Activated naive CD8-positive, alpha-beta T cell treated with anti-CD3 and anti-CD28 coated beads for 36 hours (primary cell): ENCODE data around the gene PNMA8B. TPM values are rescaled to one million over a fixed set of nuclear protein-coding genes. Genes with fewer than 3 reads are reported as not detected.
A peak's percentile ranks its signal among the peaks of the same experiment; 100 is the strongest.
"Not testable (repeated sequence)": the region's sequence is repeated elsewhere in the genome, so short reads cannot be mapped to it uniquely, and the experiment has no call there.

Source experiments
- DNase-seq: peaks from one replicate; pipeline ENCODE4 v3.0.0; 2021
- H3K27ac Mint-ChIP-seq: one replicate; pipeline ENCODE4 v1.8.0; 2022; ENCODE audit warnings: mild to moderate bottlenecking, moderate library complexity, mixed read lengths
- H3K27me3 Mint-ChIP-seq: one replicate; pipeline ENCODE4 v1.8.0; 2022; ENCODE audit warnings: mild to moderate bottlenecking, mixed read lengths
- H3K36me3 Mint-ChIP-seq: one replicate; pipeline ENCODE4 v1.8.0; 2021; ENCODE audit warnings: mild to moderate bottlenecking, mixed read lengths
- H3K4me1 Mint-ChIP-seq: one replicate; pipeline ENCODE4 v1.8.0; 2021; ENCODE audit warnings: mixed read lengths
- H3K4me3 Mint-ChIP-seq: one replicate; pipeline ENCODE4 v1.8.0; 2022; ENCODE audit warnings: mild to moderate bottlenecking, moderate library complexity, mixed read lengths
- H3K9me3 Mint-ChIP-seq: one replicate; pipeline ENCODE4 v1.8.0; 2022; ENCODE audit warnings: mixed read lengths
- total RNA-seq, 2 experiments: library from RNA; stranded (reverse); gene quantifications; one replicate each; pipeline ENCODE4 v1.2.3, GENCODE V29; 2021

The PNMA8B gene, protein sequence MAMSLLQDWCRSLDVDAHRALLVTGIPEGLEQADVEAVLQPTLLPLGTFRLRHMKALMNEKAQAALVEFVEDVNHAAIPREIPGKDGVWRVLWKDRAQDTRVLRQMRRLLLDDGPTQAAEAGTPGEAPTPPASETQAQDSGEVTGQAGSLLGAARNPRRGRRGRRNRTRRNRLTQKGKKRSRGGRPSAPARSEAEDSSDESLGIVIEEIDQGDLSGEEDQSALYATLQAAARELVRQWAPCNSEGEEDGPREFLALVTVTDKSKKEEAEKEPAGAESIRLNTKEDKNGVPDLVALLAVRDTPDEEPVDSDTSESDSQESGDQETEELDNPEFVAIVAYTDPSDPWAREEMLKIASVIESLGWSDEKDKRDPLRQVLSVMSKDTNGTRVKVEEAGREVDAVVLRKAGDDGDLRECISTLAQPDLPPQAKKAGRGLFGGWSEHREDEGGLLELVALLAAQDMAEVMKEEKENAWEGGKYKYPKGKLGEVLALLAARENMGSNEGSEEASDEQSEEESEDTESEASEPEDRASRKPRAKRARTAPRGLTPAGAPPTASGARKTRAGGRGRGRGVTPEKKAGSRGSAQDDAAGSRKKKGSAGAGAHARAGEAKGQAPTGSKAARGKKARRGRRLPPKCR
- under 1 TPM; 0.21 to 0.26 TPM for total RNA-seq

DNA sequence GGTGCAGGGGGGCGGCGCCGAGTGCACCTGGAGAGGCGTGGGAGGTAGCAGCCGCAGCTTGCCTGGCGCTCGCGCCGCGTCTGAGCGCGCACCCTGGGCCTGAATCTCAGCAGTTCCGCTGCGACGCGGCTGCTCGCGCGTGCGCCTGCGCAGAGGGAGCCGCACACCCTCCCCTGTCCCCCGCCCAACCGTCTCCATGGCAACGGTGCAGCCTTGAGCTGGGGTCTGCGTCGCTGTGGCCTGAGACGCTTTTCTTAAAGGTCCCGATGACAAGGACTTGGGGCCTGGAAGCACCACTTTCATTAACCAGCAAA is at the start of gene PNMA8B:
TSS of gene PNMA8B (minus strand) at position 82 of the 314 bp plus-strand sequence. CDS start 402 bp downstream, outside the sequence.
- H3K27ac Mint-ChIP-seq: peak within 1 kb of the TSS; percentile 7
- H3K4me3 Mint-ChIP-seq: peak within 1 kb of the TSS; percentile 66
- H3K9me3 Mint-ChIP-seq: no peaks in the 10 kb centered on the region
- H3K4me1 Mint-ChIP-seq: peaks cover 10% of the 10 kb centered on the region
- DNase-seq: peak; percentile 61
- no peaks in the 10 kb centered on the region for H3K36me3 Mint-ChIP-seq
- H3K27me3 Mint-ChIP-seq: peaks cover 58% of the 10 kb centered on the region

DNA sequence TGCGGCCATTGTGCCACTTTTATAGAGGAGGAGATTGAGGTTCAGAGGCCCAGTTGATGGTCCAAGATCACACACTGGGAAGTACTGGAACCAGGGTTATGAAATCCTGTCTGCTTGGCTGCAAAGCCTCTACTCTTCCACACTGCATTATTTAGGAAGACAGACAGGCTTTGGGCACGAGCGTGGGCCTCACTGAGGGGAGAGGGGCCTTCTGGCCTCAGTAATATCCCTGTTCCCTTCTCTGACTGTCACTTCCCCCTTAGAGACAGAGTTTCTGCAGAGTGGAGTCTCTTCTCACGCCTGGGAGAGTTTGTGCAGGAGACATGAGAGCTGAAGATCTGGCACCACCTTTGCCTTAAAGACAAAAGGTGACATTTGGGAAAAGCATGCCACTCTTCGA is 49.0 kb upstream of the PNMA8B start:
- Mint-ChIP-seq H3K4me1 (peaks cover 4% of the 10 kb centered on the region), H3K27ac (no peak overlapping the region), H3K36me3 (peaks cover 3% of the 10 kb centered on the region), H3K9me3 (no peaks in the 10 kb centered on the region), H3K27me3 (no peaks in the 10 kb centered on the region), H3K4me3 (no peak overlapping the region)
- no peak for DNase-seq

DNA sequence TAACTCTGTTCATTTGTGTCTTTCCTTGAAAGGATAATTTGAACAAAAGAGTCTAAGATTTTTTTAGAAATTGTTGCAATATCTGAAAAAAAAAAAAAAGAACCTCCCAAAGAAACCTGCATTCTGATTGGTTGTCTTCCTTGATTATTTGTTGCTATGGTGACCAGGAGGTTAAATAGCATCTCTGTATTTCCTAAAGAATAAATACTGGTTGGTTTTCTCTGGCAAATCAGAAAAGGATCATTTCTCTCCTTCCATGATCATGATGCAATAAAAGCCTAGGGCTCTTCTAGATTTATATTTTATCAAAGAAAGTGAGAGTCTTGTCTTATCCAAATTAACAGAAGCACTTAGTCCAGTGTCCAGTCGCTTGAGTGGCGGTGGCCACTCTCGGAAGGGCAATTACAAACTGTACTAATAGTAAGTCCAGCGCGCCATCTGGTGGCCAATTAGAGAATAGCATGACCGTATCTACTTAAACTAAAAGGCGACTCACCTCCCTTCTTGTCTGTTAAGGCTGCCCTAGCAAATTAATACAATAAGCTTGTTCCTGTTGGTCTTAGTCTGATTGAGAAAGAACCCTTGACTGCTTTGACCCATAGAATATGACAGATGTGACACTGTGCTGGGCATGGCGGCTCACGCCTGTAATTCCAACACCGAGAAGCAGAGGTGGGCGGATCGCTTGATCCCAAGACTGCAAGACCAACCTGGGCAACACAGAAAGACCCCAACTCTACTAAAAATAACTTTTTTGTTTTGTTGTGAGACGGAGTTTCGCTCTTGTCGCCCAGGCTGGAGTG is 47.0 kb upstream of the PNMA8B start:
- H3K27ac Mint-ChIP-seq: no peak overlapping the region
- peaks cover 3% of the 10 kb centered on the region for H3K36me3 Mint-ChIP-seq
- H3K4me3 Mint-ChIP-seq: no peak overlapping the region
- peaks cover 9% of the 10 kb centered on the region for H3K4me1 Mint-ChIP-seq
- no peaks in the 10 kb centered on the region for H3K27me3 Mint-ChIP-seq
- peak; percentile 66 for DNase-seq
- H3K9me3 Mint-ChIP-seq: no peaks in the 10 kb centered on the region

DNA sequence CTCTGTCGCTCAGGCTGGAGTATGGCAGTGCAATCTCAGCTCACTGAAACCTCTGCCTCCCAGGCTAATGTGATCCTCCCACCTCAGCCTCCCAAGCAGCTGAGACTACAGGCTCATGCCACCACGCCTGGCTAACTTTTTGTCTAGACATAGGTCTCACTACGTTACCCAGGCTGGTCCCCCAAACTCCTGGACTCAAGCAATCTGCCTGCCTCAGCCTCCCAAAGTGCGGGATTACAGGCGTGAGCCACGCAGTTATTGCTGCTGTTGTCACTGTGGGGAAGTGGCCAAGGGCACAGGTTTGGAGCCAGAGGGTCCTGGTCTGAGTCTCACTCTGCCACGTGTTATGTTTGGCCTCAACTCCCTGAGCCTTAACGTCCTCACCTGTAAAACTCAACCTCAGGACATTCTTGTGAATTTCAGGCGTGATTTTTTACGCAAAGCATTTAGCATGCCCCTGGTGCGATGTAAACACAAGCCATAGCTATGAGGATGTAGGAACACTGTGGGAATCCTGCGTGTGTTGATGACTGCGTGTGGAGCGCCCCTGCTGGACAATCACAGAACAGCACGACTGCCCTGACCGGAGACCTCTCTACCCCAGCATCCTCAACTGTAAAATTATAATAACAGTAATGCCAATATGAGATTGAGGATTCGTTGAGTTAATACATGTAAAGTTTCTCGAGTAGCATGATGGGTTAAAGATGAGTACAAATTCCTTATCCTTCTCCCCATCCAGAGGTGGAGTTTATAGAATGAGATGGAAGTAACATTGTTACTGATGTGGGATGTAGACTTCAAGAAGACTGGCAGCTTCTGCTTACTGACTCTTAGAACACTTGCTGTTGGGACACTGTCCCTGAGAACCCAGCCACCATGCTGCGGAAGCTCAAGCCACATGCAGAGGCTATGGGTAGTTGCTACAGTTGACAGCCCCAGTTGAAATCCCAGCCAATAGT is 41.8 kb upstream of the PNMA8B start:
- H3K27me3 Mint-ChIP-seq: no peaks in the 10 kb centered on the region
- H3K27ac Mint-ChIP-seq: no peak overlapping the region
- H3K9me3 Mint-ChIP-seq: no peaks in the 10 kb centered on the region
- peaks cover 8% of the 10 kb centered on the region for H3K4me1 Mint-ChIP-seq
- peak; percentile 49 for DNase-seq
- H3K4me3 Mint-ChIP-seq: no peak overlapping the region
- H3K36me3 Mint-ChIP-seq: no peaks in the 10 kb centered on the region

DNA sequence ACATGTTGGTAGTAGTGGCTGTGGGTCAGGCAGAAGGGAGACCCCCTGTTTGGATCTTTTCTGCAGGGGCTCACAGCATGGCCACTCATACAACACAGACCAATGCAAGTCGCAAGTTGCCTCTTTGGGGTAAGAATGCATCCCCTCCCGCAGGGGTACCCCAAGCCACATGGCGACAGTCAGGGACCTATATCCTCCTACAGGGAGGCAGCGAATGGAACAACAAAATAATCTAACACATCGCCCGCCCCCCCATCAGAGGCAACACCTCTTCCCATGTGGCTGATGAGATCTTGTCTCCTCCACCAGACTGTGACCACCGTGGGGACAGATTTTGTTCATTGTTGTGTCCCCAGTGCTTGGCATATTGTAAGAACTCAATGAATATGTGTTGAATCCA is 40.7 kb upstream of the PNMA8B start:
- H3K4me1 Mint-ChIP-seq: peaks cover 8% of the 10 kb centered on the region
- H3K27ac Mint-ChIP-seq: no peak overlapping the region
- DNase-seq: no peak
- H3K9me3 Mint-ChIP-seq: no peaks in the 10 kb centered on the region
- H3K36me3 Mint-ChIP-seq: no peaks in the 10 kb centered on the region
- no peaks in the 10 kb centered on the region for H3K27me3 Mint-ChIP-seq
- no peak overlapping the region for H3K4me3 Mint-ChIP-seq

DNA sequence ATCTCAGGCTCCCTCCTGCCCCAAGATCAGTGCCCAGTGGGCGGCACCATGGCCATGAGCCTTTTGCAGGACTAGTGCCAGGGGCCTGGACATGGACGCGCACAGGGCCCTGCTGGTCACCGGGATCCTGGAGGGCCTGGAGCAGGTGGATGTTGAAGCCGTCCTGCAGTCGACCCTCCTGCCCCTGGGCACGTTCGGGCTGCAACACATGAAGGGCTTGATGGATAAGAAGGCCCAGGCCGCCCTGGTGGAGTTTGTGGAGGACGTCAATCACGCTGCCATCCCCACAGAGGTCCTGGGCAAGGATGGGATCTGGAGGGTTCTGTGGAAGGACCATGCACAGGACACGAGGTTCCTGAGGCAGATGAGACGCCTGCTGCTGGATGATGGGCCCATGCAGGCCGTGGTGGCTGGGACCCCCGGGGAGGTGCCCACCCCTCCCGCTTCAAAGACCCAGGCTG is 38.0 kb upstream of the PNMA8B start:
- H3K27me3 Mint-ChIP-seq: no peaks in the 10 kb centered on the region
- no peaks in the 10 kb centered on the region for H3K9me3 Mint-ChIP-seq
- peaks cover 20% of the 10 kb centered on the region for H3K4me1 Mint-ChIP-seq
- DNase-seq: no peak
- H3K36me3 Mint-ChIP-seq: no peaks in the 10 kb centered on the region
- H3K27ac Mint-ChIP-seq: no peak overlapping the region
- H3K4me3 Mint-ChIP-seq: no peak overlapping the region

DNA sequence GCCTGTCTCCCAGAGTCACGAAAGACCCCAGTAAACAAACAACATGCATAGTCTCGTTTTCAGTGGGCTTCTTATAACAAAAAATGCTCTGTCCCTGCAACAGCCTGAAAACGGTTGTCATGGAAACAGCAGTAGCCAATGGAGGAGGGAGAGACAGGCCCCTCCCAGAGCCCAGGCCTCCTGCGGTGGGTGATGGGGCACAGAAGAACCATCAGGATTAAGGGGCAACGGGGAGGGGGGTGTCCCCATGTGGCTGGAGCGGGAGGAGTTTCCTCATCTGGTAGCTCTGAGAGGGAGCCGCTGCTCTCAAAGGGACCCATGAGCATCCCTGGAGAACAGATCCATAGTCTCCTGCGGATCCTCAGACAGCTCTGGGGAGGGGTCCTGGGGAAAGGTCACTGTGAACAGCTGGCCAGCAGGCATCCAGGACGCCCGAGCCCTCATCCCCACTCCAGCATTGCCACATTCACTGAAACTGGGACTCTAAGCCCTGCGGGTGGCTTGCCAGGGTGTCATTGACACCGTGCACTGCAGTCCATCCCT is 37.5 kb upstream of the PNMA8B start:
- H3K4me1 Mint-ChIP-seq: peaks cover 19% of the 10 kb centered on the region
- no peak for DNase-seq
- H3K36me3 Mint-ChIP-seq: no peaks in the 10 kb centered on the region
- H3K27ac Mint-ChIP-seq: no peak overlapping the region
- no peaks in the 10 kb centered on the region for H3K27me3 Mint-ChIP-seq
- no peak overlapping the region for H3K4me3 Mint-ChIP-seq
- H3K9me3 Mint-ChIP-seq: no peaks in the 10 kb centered on the region

DNA sequence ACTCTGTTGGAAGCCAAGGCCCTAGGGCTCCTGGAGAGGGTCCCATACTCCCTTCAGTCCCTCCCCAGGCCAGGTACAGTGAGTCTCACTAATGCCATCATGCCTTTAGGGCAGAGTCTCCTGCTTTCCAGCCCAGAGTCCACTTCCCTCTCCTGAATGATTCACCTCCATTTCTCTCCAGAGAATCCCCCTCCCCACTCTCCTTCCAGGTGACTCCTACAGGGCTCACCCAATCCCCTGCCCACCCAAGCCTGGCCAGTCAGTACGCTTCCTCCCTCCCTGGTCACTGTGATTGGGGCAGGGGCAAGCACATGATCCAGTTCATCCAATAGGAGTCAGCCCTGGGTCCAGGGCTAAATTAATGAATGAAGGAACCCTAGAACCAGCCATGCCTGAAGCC is 35.0 kb upstream of the PNMA8B start:
- H3K27me3 Mint-ChIP-seq: no peaks in the 10 kb centered on the region
- peaks cover 7% of the 10 kb centered on the region for H3K36me3 Mint-ChIP-seq
- H3K4me1 Mint-ChIP-seq: peaks cover 22% of the 10 kb centered on the region
- H3K9me3 Mint-ChIP-seq: peaks cover 9% of the 10 kb centered on the region
- no peak overlapping the region for H3K4me3 Mint-ChIP-seq
- H3K27ac Mint-ChIP-seq: no peak overlapping the region
- no peak for DNase-seq

DNA sequence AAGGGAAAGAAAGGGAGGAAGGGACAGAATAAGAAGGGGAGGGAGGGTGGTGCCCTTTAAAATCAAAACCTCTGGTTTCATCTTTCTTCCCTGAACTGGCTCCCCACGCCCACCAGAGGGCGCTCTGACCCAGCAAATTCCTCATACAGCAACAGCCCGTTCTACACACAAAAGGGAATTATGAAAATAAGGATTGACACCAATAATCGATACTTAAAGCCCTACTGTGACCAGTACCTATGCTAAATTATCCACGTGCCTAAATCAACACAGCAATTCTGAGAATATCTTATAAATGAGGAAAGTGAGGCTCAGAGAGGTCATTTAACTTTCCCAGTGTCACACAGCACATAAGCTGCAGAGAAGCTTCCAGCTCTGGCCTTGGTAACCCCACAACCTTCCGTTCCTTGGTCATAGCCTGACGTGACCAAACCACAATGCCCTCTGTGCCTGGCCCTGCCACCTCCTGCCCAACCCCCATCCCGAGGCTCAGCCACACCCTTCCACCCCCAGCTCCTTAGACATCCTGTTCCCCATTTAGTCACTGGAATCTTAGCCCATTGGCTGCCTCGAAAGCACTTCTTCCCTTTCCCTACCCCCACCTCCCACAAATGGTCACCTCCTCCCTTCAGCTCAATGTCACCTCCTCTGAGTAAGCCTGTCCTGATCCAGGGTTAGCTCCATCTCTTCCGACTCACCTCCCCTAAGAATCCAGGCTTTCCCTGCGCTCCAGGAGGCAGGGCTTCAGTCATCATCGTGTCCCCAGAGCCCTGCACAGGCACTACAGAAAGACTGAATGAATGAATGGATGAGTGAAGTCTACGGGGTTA is 34.2 kb upstream of the PNMA8B start:
- Mint-ChIP-seq H3K4me1 (peaks cover 23% of the 10 kb centered on the region), H3K36me3 (peaks cover 15% of the 10 kb centered on the region), H3K27ac (peak overlapping the region; percentile 58), H3K27me3 (no peaks in the 10 kb centered on the region), H3K9me3 (peaks cover 16% of the 10 kb centered on the region), H3K4me3 (no peak overlapping the region)
- peak; percentile 66 for DNase-seq

DNA sequence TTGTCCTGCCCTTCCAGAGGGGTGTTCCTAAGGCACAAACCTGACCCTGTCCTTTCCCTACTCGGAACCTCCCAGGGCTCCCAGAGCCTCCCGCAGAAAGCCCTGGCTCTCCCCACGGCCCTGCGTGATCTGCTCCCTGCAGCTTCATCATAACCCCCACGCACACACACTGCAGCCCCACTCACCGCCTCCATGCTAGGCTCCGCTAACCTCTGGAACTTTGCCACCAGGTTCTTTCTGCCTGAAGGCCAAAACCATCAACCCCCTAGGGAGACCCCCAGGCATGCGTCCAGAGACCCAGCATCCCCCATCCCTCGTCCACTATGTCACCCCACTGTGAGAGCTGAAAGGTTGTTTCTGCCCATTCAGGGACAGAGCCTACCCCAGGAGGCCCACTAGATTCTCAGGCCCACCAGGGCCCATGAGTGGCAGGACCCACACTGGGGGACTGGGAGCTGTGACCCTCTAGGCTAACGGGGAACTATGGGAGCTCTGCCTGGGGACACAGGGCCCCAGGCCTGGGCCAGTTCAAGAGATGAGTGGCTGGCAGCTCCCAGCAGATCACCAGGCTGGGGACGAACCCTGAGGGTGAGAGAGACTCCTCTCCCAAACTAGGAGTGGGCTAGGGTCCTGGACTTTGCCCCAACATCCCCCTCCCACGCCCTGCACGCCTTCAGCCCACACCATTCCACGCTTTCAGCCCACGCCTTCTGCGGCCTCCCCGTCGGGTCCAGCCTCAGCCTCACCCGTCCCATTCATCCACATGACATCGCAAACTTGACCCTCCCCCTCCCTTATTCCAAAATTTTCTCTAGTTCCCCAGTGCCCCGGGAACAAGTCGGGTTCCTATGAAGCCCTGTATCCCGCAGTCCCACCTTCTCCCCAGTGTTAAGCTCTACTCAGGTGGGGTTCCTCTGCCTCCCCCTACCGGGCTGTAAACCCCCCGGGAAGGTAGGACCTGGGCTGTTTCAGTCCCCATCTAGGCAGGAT is 33.2 kb upstream of the PNMA8B start:
- no peak for DNase-seq
- H3K9me3 Mint-ChIP-seq: peaks cover 22% of the 10 kb centered on the region
- no peaks in the 10 kb centered on the region for H3K27me3 Mint-ChIP-seq
- no peak overlapping the region for H3K4me3 Mint-ChIP-seq
- H3K36me3 Mint-ChIP-seq: peaks cover 21% of the 10 kb centered on the region
- H3K4me1 Mint-ChIP-seq: peaks cover 29% of the 10 kb centered on the region
- peak overlapping the region; percentile 47 for H3K27ac Mint-ChIP-seq

DNA sequence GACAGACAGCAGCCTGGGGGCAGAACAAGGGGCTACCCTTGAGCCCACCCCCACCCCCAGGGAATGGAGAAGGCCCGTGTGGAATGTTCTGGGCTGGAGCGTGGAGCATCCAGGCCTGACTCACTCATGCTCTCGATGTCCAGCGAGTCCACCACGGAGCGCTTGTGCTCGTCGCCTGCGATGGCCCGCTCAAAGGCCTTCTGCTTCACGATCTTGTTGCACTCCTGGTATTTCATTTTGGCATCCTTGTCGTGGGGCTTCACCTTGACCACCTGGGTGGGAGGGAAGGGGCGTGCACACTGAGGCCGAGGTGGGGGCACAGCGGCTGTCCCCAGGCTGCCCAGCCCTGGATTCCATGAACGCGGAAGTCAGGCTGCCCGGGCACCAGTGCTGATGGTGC is 31.1 kb upstream of the PNMA8B start:
- not testable (repeated sequence) for H3K27me3 Mint-ChIP-seq, H3K27ac Mint-ChIP-seq, DNase-seq, H3K4me3 Mint-ChIP-seq
- H3K9me3 Mint-ChIP-seq: peaks cover 30% of the 10 kb centered on the region
- peaks cover 38% of the 10 kb centered on the region for H3K36me3 Mint-ChIP-seq
- H3K4me1 Mint-ChIP-seq: peaks cover 43% of the 10 kb centered on the region

DNA sequence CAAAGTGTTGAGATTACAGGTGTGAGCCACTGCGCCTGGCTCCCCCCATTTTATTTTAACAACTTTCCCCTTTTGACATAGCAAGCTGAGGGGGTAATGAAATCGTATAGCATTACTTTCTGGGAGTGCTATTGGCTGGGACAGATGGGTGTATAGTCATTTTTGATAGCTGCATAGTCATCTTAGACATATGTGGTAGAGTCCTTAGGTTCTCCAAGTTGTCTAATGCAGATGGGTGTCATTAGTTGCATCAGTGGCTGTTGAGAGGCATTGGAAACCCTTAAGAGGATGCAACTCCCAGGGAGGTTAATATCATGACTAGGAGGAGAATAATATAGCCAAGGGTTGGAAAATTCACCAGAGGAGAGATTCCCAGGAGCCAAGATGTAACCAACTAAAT is 28.6 kb upstream of the PNMA8B start:
- Mint-ChIP-seq H3K4me3 (no peak overlapping the region), H3K27me3 (no peaks in the 10 kb centered on the region), H3K27ac (peak overlapping the region; percentile 100), H3K4me1 (peaks cover 49% of the 10 kb centered on the region), H3K9me3 (peaks cover 35% of the 10 kb centered on the region), H3K36me3 (peaks cover 44% of the 10 kb centered on the region)
- DNase-seq: no peak
